ENCODE measurements around the gene NPTXR.

GRCh38 chr22:38841635-38842034 lies 2.2 kb downstream of the NPTXR start:
- TF ChIP-seq CTCF (IDR thresholded peaks at IDR 0.05) (no peak), POLR2A (IDR thresholded peaks at IDR 0.05) (no peak)

Measured in lower leg skin (tissue), 3 donors.